PFSK-1 (cell line): ENCODE results near the gene SLC10A7.

ENCODE experiments used
- FOXP2 ChIP-seq: optimal IDR thresholded peaks from 2 replicates; pipeline ENCODE3; 2011; ENCODE audit warnings: borderline replicate concordance, control low read depth, inconsistent platforms; ENCODE audit not compliant: insufficient read depth; ENCODE audit errors: extremely low read length, extremely low read depth
- POLR2AphosphoS5 ChIP-seq: IDR thresholded peaks from 2 replicates; pipeline ENCODE4 v1.6.1; 2012; ENCODE audit warnings: low read depth, mild to moderate bottlenecking, control low read depth, low read length, moderate library complexity
- SIN3A ChIP-seq: IDR thresholded peaks from 2 replicates; pipeline ENCODE4 v1.6.1; 2012; ENCODE audit warnings: mild to moderate bottlenecking, low read length, moderate library complexity, borderline replicate concordance; ENCODE audit not compliant: insufficient read depth
- TAF1 ChIP-seq: IDR thresholded peaks from 2 replicates; pipeline ENCODE4 v1.6.1; 2012; ENCODE audit warnings: low read length, control low read depth, borderline replicate concordance; ENCODE audit not compliant: insufficient read depth
- TF ChIP-seq, protein P1 (sequence below), 2 experiments: IDR thresholded peaks; 2 replicates each; pipeline versions ENCODE4 v1.6.1 to v1.8.0; 2011 to 2012; ENCODE audit warnings: low read depth in 2 of 2, low read length in 2 of 2, control low read depth in 1 of 2, inconsistent platforms in 1 of 2, mild to moderate bottlenecking in 1 of 2, moderate library complexity in 1 of 2; ENCODE audit not compliant: insufficient read depth in 1 of 2

DNA sequence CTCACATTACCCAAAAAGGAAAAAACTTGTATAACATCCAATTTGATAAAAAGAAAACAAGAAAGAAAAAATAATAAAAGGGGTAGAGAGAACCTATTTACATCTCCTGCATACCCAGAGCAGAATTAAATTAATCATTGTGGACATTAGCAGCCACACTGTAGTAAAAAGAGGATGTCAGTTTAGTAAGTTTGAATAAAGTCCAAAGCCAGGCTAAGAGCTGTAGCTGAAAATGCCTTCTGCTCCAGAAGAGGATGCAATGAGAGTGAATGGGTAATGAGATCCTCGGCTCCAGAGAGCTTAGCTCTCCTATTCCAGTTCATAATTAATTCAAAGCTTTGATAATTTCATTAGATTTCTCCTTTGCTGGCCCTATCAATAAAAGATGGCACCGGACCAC is 78.2 kb downstream of the SLC10A7 start:
- TF ChIP-seq POLR2AphosphoS5 = no peak
- TF ChIP-seq TAF1 = no peak
- TF ChIP-seq, protein P1, sequence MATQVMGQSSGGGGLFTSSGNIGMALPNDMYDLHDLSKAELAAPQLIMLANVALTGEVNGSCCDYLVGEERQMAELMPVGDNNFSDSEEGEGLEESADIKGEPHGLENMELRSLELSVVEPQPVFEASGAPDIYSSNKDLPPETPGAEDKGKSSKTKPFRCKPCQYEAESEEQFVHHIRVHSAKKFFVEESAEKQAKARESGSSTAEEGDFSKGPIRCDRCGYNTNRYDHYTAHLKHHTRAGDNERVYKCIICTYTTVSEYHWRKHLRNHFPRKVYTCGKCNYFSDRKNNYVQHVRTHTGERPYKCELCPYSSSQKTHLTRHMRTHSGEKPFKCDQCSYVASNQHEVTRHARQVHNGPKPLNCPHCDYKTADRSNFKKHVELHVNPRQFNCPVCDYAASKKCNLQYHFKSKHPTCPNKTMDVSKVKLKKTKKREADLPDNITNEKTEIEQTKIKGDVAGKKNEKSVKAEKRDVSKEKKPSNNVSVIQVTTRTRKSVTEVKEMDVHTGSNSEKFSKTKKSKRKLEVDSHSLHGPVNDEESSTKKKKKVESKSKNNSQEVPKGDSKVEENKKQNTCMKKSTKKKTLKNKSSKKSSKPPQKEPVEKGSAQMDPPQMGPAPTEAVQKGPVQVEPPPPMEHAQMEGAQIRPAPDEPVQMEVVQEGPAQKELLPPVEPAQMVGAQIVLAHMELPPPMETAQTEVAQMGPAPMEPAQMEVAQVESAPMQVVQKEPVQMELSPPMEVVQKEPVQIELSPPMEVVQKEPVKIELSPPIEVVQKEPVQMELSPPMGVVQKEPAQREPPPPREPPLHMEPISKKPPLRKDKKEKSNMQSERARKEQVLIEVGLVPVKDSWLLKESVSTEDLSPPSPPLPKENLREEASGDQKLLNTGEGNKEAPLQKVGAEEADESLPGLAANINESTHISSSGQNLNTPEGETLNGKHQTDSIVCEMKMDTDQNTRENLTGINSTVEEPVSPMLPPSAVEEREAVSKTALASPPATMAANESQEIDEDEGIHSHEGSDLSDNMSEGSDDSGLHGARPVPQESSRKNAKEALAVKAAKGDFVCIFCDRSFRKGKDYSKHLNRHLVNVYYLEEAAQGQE (IDR thresholded peaks at IDR 0.05; ENCODE audit: insufficient read depth in 1 of 2, low read depth in 2 of 2, low read length in 2 of 2) = no peak
- TF ChIP-seq SIN3A = no peak
- TF ChIP-seq FOXP2 = no peak
